ENCODE results near the gene SETX. TPM values are rescaled to one million over a fixed set of nuclear protein-coding genes. Genes with fewer than 3 reads are reported as not detected.

Gene SETX
- total RNA-seq, 2 experiments from 2014 or later = 67.9 to 79.2 TPM

DNA sequence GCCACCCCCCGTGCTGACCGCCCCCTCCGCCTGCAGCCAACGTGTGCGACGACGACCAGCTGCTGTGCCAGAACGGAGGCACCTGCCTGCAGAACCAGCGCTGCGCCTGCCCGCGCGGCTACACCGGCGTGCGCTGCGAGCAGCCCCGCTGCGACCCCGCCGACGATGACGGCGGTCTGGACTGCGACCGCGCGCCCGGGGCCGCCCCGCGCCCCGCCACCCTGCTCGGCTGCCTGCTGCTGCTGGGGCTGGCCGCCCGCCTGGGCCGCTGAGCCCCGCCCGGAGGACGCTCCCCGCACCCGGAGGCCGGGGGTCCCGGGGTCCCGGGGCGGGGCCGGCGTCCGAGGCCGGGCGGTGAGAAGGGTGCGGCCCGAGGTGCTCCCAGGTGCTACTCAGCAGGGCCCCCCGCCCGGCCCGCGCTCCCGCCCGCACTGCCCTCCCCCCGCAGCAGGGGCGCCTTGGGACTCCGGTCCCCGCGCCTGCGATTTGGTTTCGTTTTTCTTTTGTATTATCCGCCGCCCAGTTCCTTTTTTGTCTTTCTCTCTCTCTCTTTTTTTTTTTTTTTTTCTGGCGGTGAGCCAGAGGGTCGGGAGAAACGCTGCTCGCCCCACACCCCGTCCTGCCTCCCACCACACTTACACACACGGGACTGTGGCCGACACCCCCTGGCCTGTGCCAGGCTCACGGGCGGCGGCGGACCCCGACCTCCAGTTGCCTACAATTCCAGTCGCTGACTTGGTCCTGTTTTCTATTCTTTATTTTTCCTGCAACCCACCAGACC is 112.8 kb downstream of the SETX start:
- Histone ChIP-seq H4K20me1 (ENCODE audit: insufficient read depth, low read length) (no peaks in the 10 kb centered on the region), H3K36me3 (ENCODE audit: insufficient read depth, low read length) (no peaks in the 10 kb centered on the region), H3K4me3 (ENCODE audit: low read depth, low read length, poor library complexity, severe bottlenecking) (peak overlapping the region; percentile 69), H3K27ac (ENCODE audit: low read depth, low read length, poor library complexity, severe bottlenecking) (no peak overlapping the region), H2AFZ (ENCODE audit: low read length) (peak overlapping the region; percentile 50; the same call in 1 of the 2 replicates), H3K9me2 (ENCODE audit: insufficient read depth, low read length) (no peaks in the 10 kb centered on the region), H3K79me2 (ENCODE audit: insufficient read depth, low read depth, low read length) (no peaks in the 10 kb centered on the region), H3K9me3 (ENCODE audit: low read length) (no peaks in the 10 kb centered on the region), H3K4me2 (ENCODE audit: low read length) (peak overlapping the region; percentile 81), H3K4me1 (ENCODE audit: insufficient read depth, low read length, poor library complexity, severe bottlenecking) (peaks cover 17% of the 10 kb centered on the region)
- no TSS peak for BruUV-seq (replicated peaks)
- peak; percentile 74 for DNase-seq (ENCODE audit: low spot score)
- TF ChIP-seq EZH2phosphoT487 (IDR thresholded peaks at IDR 0.05; ENCODE audit: borderline replicate concordance, low read depth, low read length) = no peak
- TF ChIP-seq, protein P1, sequence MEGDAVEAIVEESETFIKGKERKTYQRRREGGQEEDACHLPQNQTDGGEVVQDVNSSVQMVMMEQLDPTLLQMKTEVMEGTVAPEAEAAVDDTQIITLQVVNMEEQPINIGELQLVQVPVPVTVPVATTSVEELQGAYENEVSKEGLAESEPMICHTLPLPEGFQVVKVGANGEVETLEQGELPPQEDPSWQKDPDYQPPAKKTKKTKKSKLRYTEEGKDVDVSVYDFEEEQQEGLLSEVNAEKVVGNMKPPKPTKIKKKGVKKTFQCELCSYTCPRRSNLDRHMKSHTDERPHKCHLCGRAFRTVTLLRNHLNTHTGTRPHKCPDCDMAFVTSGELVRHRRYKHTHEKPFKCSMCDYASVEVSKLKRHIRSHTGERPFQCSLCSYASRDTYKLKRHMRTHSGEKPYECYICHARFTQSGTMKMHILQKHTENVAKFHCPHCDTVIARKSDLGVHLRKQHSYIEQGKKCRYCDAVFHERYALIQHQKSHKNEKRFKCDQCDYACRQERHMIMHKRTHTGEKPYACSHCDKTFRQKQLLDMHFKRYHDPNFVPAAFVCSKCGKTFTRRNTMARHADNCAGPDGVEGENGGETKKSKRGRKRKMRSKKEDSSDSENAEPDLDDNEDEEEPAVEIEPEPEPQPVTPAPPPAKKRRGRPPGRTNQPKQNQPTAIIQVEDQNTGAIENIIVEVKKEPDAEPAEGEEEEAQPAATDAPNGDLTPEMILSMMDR (conservative IDR thresholded peaks at IDR 0.05; ENCODE audit: low read length) = no peak
- ChIA-PET POLR2A (interaction anchor here (0.6 to 0.9 kb wide), 2 partner anchors 214 to 429 kb away, joined by 3 read pairs; no protein-coding TSS in a partner anchor), CTCF (ENCODE audit: unreplicated experiment) (interaction anchor here (0.6 to 1.5 kb wide), 4 partner anchors 18 to 434 kb away, joined by 3 read pairs; no protein-coding TSS in a partner anchor)
- intact Hi-C loops (cut with micrococcal nuclease; ENCODE audit: unreplicated experiment) = no loop called here

DNA sequence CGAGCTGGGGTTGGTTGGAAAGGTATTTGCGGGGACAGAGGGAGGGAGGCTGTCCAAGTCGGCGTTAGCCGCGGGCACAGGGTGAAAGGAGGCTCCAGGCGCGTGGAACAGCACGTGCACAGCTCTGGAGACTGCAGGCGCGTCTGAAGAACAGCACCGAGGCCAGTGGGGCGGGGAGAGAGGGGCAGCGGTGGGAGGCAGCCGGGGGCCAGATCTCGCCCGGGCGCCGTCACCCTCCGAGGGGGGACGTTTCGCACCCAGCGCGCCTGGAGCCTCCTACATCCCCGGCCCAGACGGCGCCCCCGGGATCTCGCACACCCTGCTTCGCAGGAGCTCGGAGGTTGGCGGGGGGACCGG is 113.3 kb downstream of the SETX start:
- no peak overlapping the region for H3K27ac ChIP-seq (ENCODE audit: low read depth, low read length, poor library complexity, severe bottlenecking)
- peak overlapping the region; percentile 81 for H3K4me2 ChIP-seq (ENCODE audit: low read length)
- H4K20me1 ChIP-seq (ENCODE audit: insufficient read depth, low read length) = no peaks in the 10 kb centered on the region
- H3K9me2 ChIP-seq (ENCODE audit: insufficient read depth, low read length) = no peaks in the 10 kb centered on the region
- BruUV-seq (replicated peaks) = no TSS peak
- no peaks in the 10 kb centered on the region for H3K9me3 ChIP-seq (ENCODE audit: low read length)
- no peak for DNase-seq (ENCODE audit: low spot score)
- H3K4me1 ChIP-seq (ENCODE audit: insufficient read depth, low read length, poor library complexity, severe bottlenecking) = peaks cover 17% of the 10 kb centered on the region
- H3K36me3 ChIP-seq (ENCODE audit: insufficient read depth, low read length) = no peaks in the 10 kb centered on the region
- ChIA-PET CTCF (ENCODE audit: unreplicated experiment) (interaction anchor here (0.6 to 1.5 kb wide), 4 partner anchors 18 to 433 kb away, joined by 3 read pairs; no protein-coding TSS in a partner anchor), POLR2A (interaction anchor here (0.6 to 0.9 kb wide), 2 partner anchors 214 to 429 kb away, joined by 3 read pairs; no protein-coding TSS in a partner anchor)
- no peaks in the 10 kb centered on the region for H3K79me2 ChIP-seq (ENCODE audit: insufficient read depth, low read depth, low read length)
- TF ChIP-seq EZH2phosphoT487 (IDR thresholded peaks at IDR 0.05; ENCODE audit: borderline replicate concordance, low read depth, low read length) = no peak
- TF ChIP-seq, protein P1 (conservative IDR thresholded peaks at IDR 0.05; ENCODE audit: low read length) = no peak
- peak overlapping the region; percentile 28; the same call in 1 of the 2 replicates for H2AFZ ChIP-seq (ENCODE audit: low read length)
- intact Hi-C loops (cut with micrococcal nuclease; ENCODE audit: unreplicated experiment) = no loop called here
- peak overlapping the region; percentile 69 for H3K4me3 ChIP-seq (ENCODE audit: low read depth, low read length, poor library complexity, severe bottlenecking)

All from OCI-LY7 (cell line).